ENCODE results near the gene ARHGEF5.
"Not testable (repeated sequence)": the region's sequence is repeated elsewhere in the genome, so short reads cannot be mapped to it uniquely, and the experiment has no call there.

DNA sequence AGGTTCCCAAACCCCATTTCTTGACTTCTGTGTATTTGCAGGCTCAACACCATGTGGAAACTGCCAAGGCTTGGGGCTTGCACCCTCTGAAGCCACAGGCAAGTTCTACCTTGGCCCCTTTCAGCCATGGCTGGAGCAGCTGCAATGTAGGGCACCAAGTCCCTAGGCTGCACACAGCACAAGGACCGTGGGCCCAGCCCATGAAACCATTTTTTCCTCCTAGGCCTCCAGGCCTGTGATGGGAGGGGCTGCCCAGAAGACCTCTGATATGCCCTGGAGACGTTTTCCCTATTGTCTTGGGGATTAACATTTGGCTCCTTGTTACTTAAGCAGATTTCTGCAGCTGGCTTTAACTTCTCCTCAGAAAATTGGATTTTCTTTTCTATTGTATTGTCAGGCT is 72.3 kb downstream of the ARHGEF5 start:
- not testable (repeated sequence) for TF ChIP-seq NRF1 (IDR thresholded peaks at IDR 0.05; ENCODE audit: low read depth, low read length); RAD21 (IDR thresholded peaks at IDR 0.05; ENCODE audit: low read length); POLR2AphosphoS5 (IDR thresholded peaks at IDR 0.05; ENCODE audit: low read depth, low read length); TCF12 (IDR thresholded peaks at IDR 0.05); TAF1 (IDR thresholded peaks at IDR 0.05; ENCODE audit: borderline replicate concordance, low read depth, low read length)
- TF ChIP-seq, protein P1, sequence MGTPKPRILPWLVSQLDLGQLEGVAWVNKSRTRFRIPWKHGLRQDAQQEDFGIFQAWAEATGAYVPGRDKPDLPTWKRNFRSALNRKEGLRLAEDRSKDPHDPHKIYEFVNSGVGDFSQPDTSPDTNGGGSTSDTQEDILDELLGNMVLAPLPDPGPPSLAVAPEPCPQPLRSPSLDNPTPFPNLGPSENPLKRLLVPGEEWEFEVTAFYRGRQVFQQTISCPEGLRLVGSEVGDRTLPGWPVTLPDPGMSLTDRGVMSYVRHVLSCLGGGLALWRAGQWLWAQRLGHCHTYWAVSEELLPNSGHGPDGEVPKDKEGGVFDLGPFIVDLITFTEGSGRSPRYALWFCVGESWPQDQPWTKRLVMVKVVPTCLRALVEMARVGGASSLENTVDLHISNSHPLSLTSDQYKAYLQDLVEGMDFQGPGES (IDR thresholded peaks at IDR 0.05; ENCODE audit: low read depth, low read length): not testable (repeated sequence)
- TF ChIP-seq, protein P2, sequence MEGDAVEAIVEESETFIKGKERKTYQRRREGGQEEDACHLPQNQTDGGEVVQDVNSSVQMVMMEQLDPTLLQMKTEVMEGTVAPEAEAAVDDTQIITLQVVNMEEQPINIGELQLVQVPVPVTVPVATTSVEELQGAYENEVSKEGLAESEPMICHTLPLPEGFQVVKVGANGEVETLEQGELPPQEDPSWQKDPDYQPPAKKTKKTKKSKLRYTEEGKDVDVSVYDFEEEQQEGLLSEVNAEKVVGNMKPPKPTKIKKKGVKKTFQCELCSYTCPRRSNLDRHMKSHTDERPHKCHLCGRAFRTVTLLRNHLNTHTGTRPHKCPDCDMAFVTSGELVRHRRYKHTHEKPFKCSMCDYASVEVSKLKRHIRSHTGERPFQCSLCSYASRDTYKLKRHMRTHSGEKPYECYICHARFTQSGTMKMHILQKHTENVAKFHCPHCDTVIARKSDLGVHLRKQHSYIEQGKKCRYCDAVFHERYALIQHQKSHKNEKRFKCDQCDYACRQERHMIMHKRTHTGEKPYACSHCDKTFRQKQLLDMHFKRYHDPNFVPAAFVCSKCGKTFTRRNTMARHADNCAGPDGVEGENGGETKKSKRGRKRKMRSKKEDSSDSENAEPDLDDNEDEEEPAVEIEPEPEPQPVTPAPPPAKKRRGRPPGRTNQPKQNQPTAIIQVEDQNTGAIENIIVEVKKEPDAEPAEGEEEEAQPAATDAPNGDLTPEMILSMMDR (IDR thresholded peaks at IDR 0.05): not testable (repeated sequence)
- TF ChIP-seq, protein P3, sequence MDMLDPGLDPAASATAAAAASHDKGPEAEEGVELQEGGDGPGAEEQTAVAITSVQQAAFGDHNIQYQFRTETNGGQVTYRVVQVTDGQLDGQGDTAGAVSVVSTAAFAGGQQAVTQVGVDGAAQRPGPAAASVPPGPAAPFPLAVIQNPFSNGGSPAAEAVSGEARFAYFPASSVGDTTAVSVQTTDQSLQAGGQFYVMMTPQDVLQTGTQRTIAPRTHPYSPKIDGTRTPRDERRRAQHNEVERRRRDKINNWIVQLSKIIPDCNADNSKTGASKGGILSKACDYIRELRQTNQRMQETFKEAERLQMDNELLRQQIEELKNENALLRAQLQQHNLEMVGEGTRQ (IDR thresholded peaks at IDR 0.05; ENCODE audit: borderline replicate concordance, low read depth, low read length): not testable (repeated sequence)
- TF ChIP-seq, protein P4, sequence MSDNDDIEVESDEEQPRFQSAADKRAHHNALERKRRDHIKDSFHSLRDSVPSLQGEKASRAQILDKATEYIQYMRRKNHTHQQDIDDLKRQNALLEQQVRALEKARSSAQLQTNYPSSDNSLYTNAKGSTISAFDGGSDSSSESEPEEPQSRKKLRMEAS (IDR thresholded peaks at IDR 0.05; ENCODE audit: low read depth): not testable (repeated sequence)
